ENCODE measurements around the gene SPRED1.

The SPRED1 gene

GRCh38 chr15:38367476-38367875 lies 114.8 kb downstream of the SPRED1 start:
- DNase-seq, result no peak

- DNase-seq, result no peak
These were observed 117.4 kb downstream of the SPRED1 start for GRCh38 chr15:38369936-38370478.

- DNase-seq, result no peak
These were observed 120.4 kb downstream of the SPRED1 start for GRCh38 chr15:38373016-38373415.

- DNase-seq, result no peak
These were observed 121.4 kb downstream of the SPRED1 start for GRCh38 chr15:38374029-38374428.

- DNase-seq, result no peak
These were observed 121.9 kb downstream of the SPRED1 start for GRCh38 chr15:38374556-38374955.

GRCh38 chr15:38376081-38376480 lies 123.4 kb downstream of the SPRED1 start:
- DNase-seq, result no peak

GRCh38 chr15:38377636-38378035 lies 125.0 kb downstream of the SPRED1 start:
- no peak for DNase-seq

- no peak for DNase-seq
These were observed 125.5 kb downstream of the SPRED1 start for GRCh38 chr15:38378161-38378560.

GRCh38 chr15:38389924-38390542 lies 137.4 kb downstream of the SPRED1 start:
- DNase-seq, result peak in 4 of 5 experiments; percentile 9 to 49 (median 38)

- DNase-seq, result no peak
These were observed 138.6 kb downstream of the SPRED1 start for GRCh38 chr15:38391191-38391590.

GRCh38 chr15:38398134-38398533 lies 145.5 kb downstream of the SPRED1 start:
- DNase-seq, result no peak

GRCh38 chr15:38401106-38401505 lies 148.5 kb downstream of the SPRED1 start:
- DNase-seq, result no peak

- no peak for DNase-seq
These were observed 149.1 kb downstream of the SPRED1 start for GRCh38 chr15:38401701-38402100.

GRCh38 chr15:38406436-38406835 lies 153.8 kb downstream of the SPRED1 start:
- no peak for DNase-seq
